CD14-positive monocyte (primary cell): Measurements from ENCODE around the gene MIA. TPM values are rescaled to one million over a fixed set of nuclear protein-coding genes. Genes with fewer than 3 reads are reported as not detected.

Experiments
- DNase-seq, 3 donors: peaks; one replicate each; pipeline ENCODE4 v3.0.0-alpha.2; 2011 to 2022
- H2AFZ ChIP-seq: 2 replicates; pipeline ENCODE4 v1.6.0; 2012; ENCODE audit warnings: mild to moderate bottlenecking, low read depth, low read length, inconsistent platforms; ENCODE audit not compliant: insufficient read depth, poor library complexity, severe bottlenecking
- H3K27ac ChIP-seq, 2 donors: 1 replicate in 1 of 2; 2 replicates in 1 of 2; pipeline ENCODE4 v1.5.1; 2012 to 2013; ENCODE audit warnings: low read length in 2 of 2, control low read depth in 1 of 2, inconsistent platforms in 1 of 2, low read depth in 1 of 2, mild to moderate bottlenecking in 1 of 2
- H3K27me3 ChIP-seq, 2 donors: one replicate each; pipeline versions ENCODE4 v1.6.0 to v1.6.1; 2011 to 2013; ENCODE audit warnings: low read length in 2 of 2; ENCODE audit not compliant: control insufficient read depth in 2 of 2, insufficient read depth in 2 of 2
- H3K36me3 ChIP-seq, 2 donors: replicated peaks in 1 of 2; 1 replicate in 1 of 2; 2 replicates in 1 of 2; pipeline versions ENCODE4 v1.5.1 to v1.6.1; 2012 to 2013; ENCODE audit warnings: low read length in 2 of 2, control low read depth in 1 of 2, inconsistent platforms in 1 of 2, mild to moderate bottlenecking in 1 of 2; ENCODE audit not compliant: insufficient read depth in 2 of 2, control insufficient read depth in 1 of 2
- H3K4me1 ChIP-seq, 2 donors: 1 replicate in 1 of 2; 2 replicates in 1 of 2; pipeline versions ENCODE4 v1.5.1 to v1.6.1; 2012 to 2013; ENCODE audit warnings: low read length in 2 of 2, control low read depth in 1 of 2, inconsistent platforms in 1 of 2, mild to moderate bottlenecking in 1 of 2, moderate library complexity in 1 of 2; ENCODE audit not compliant: insufficient read depth in 2 of 2, control insufficient read depth in 1 of 2
- H3K4me2 ChIP-seq: replicated peaks from 2 replicates; pipeline ENCODE3; 2012; ENCODE audit warnings: low read length, moderate library complexity, mild to moderate bottlenecking; ENCODE audit not compliant: poor library complexity, severe bottlenecking; ENCODE audit errors: extremely low read depth
- H3K4me3 ChIP-seq, 3 experiments: fragments of 200-600 bp in 1 of 3; sonication (generic) in 1 of 3; replicated peaks in 1 of 3; 1 replicate in 2 of 3; 2 replicates in 1 of 3; pipeline ENCODE4 v1.5.1; 2011 to 2013; ENCODE audit warnings: low read length in 3 of 3, mild to moderate bottlenecking in 3 of 3, control low read depth in 2 of 3, low read depth in 2 of 3, inconsistent platforms in 1 of 3, moderate library complexity in 1 of 3
- H3K79me2 ChIP-seq: 2 replicates; pipeline ENCODE4 v1.6.0; 2012; ENCODE audit warnings: mild to moderate bottlenecking, control low read depth, inconsistent platforms, low read length, moderate library complexity; ENCODE audit not compliant: insufficient read depth
- H3K9ac ChIP-seq: 2 replicates; pipeline ENCODE4 v1.6.0; 2017; ENCODE audit warnings: low read length, mild to moderate bottlenecking; ENCODE audit not compliant: insufficient read depth, poor library complexity, severe bottlenecking
- H3K9me3 ChIP-seq, 2 donors: replicated peaks in 1 of 2; 1 replicate in 1 of 2; 2 replicates in 1 of 2; pipeline versions ENCODE4 v1.5.1 to v1.6.1; 2012 to 2013; ENCODE audit warnings: low read length in 2 of 2, control low read depth in 1 of 2; ENCODE audit not compliant: control insufficient read depth in 1 of 2, insufficient read depth in 1 of 2
- H4K20me1 ChIP-seq: 2 replicates; pipeline ENCODE4 v1.6.0; 2012; ENCODE audit warnings: mild to moderate bottlenecking, low read length, control low read depth, moderate library complexity; ENCODE audit not compliant: insufficient read depth
- H3K27ac Mint-ChIP-seq, 7 donors: one replicate each; pipeline ENCODE4 v1.8.0; 2020; ENCODE audit warnings: mild to moderate bottlenecking in 7 of 7, mixed read lengths in 7 of 7, moderate library complexity in 6 of 7, inconsistent platforms in 2 of 7
- H3K27me3 Mint-ChIP-seq, 3 donors: one replicate each; pipeline ENCODE4 v1.8.0; 2021 to 2022; ENCODE audit warnings: low read depth in 3 of 3, mild to moderate bottlenecking in 3 of 3, mixed read lengths in 3 of 3, moderate library complexity in 3 of 3, inconsistent platforms in 1 of 3
- H3K36me3 Mint-ChIP-seq, 2 donors: one replicate each; pipeline ENCODE4 v1.8.0; 2020; ENCODE audit warnings: mixed read lengths in 2 of 2, inconsistent platforms in 1 of 2, mild to moderate bottlenecking in 1 of 2
- H3K4me1 Mint-ChIP-seq: one replicate; pipeline ENCODE4 v1.8.0; 2020; ENCODE audit warnings: mild to moderate bottlenecking, mixed read lengths
- H3K4me3 Mint-ChIP-seq, 2 donors: one replicate each; pipeline ENCODE4 v1.8.0; 2020; ENCODE audit warnings: mild to moderate bottlenecking in 2 of 2, mixed read lengths in 2 of 2, moderate library complexity in 1 of 2
- H3K9me3 Mint-ChIP-seq, 7 donors: one replicate each; pipeline ENCODE4 v1.8.0; 2020 to 2022; ENCODE audit warnings: mixed read lengths in 7 of 7, mild to moderate bottlenecking in 6 of 7, moderate library complexity in 6 of 7, inconsistent platforms in 2 of 7
- CTCF ChIP-seq: fragments of 200-600 bp; IDR thresholded peaks from one replicate; pipeline ENCODE4 v1.8.0; 2022; ENCODE audit warnings: antibody characterized with exemption, mild to moderate bottlenecking
- WGBS: methylation state at CpG from one replicate; pipeline ENCODE4 v1.1.5; 2013; ENCODE audit warnings: missing lambda C conversion rate; ENCODE audit not compliant: insufficient coverage; 5-methylcytosine and 5-hydroxymethylcytosine counted together
- intact Hi-C, 2 donors: fragments of 100-400 bp; cut with micrococcal nuclease; formaldehyde crosslinking; loops; one replicate each; pipeline versions ENCODE4 v1.15.0 to v1.15.1; 2023
- polyA plus RNA-seq, 3 donors: library from polyadenylated mRNA; depleted of rRNA in 1 of 3; unstranded in 2 of 3; stranded (reverse) in 1 of 3; fragments of 300-500 nt in 2 of 3; fragments of >200 nt in 1 of 3; fragmentation: Illumina TruSeq in 2 of 3; gene quantifications; 1 replicate in 2 of 3; 2 replicates in 1 of 3; pipeline ENCODE4 v1.2.3, GENCODE V29; 2012 to 2021

The MIA gene
- polyA plus RNA-seq, 3 donors: 0.47 TPM; not detected in 2

- H3K4me2 ChIP-seq: peak overlapping the region; percentile 94
- peak overlapping the region; percentile 91 to 96 for H3K4me3 Mint-ChIP-seq
- peak overlapping the region; percentile 72 for H3K9ac ChIP-seq
- DNase-seq: no peak
- H4K20me1 ChIP-seq: peaks cover 61% of the 10 kb centered on the region
- H3K9me3 Mint-ChIP-seq: no peaks in the 10 kb centered on the region
- peak overlapping the region; percentile 94 for H3K4me3 ChIP-seq
- no peak overlapping the region for H2AFZ ChIP-seq
- H3K27me3 ChIP-seq: no peaks in the 10 kb centered on the region
- peaks cover 41 to 60% of the 10 kb centered on the region in 2 donors for H3K36me3 Mint-ChIP-seq
- peak overlapping the region; percentile 61 to 83 for H3K27ac ChIP-seq
- H3K27me3 Mint-ChIP-seq: peaks cover 0 to 3% (median 0%) of the 10 kb centered on the region in 3 donors
- H3K4me1 ChIP-seq: peaks cover 61 to 62% of the 10 kb centered on the region in 2 donors
- no peak for TF ChIP-seq CTCF
- peak overlapping the region; percentile 83 to 97 (median 90) for H3K27ac Mint-ChIP-seq
- 90% methylated on average over 23 of the region's 27 CpGs for WGBS
- H3K36me3 ChIP-seq: peaks cover 36 to 53% of the 10 kb centered on the region in 2 donors
- intact Hi-C loops: loop anchor here in 1 of 2 donors (10.0 kb wide), 1 partner anchor 46 kb away; the partner anchor contains the start of genes ACTMAP and SNRPA
- H3K4me1 Mint-ChIP-seq: peaks cover 75% of the 10 kb centered on the region
- peaks cover 64% of the 10 kb centered on the region for H3K79me2 ChIP-seq
- H3K9me3 ChIP-seq: no peaks in the 10 kb centered on the region
Measured at GRCh38 chr19:40800339-40800996, 25.1 kb downstream of the MIA start.

GRCh38 chr19:40800997-40801377, 25.7 kb downstream of the MIA start:
- Mint-ChIP-seq H3K9me3 (no peaks in the 10 kb centered on the region), H3K4me1 (peaks cover 79% of the 10 kb centered on the region), H3K27me3 (peaks cover 0 to 3% (median 0%) of the 10 kb centered on the region in 3 donors), H3K27ac (peak overlapping the region in 1 of 7 donors; percentile 54), H3K36me3 (peaks cover 42 to 57% of the 10 kb centered on the region in 2 donors), H3K4me3 (peak overlapping the region in 1 of 2 donors; percentile 46)
- no peak for DNase-seq
- Histone ChIP-seq H3K9ac (no peak overlapping the region), H2AFZ (no peak overlapping the region), H3K4me1 (peaks cover 63 to 66% of the 10 kb centered on the region in 2 donors), H4K20me1 (peaks cover 66% of the 10 kb centered on the region), H3K4me3 (peak overlapping the region in 1 of 3 experiments; percentile 94), H3K79me2 (peaks cover 69% of the 10 kb centered on the region), H3K27me3 (no peaks in the 10 kb centered on the region), H3K27ac (no peak overlapping the region), H3K4me2 (peak overlapping the region; percentile 94), H3K9me3 (no peaks in the 10 kb centered on the region), H3K36me3 (peaks cover 38 to 56% of the 10 kb centered on the region in 2 donors)
- intact Hi-C loops: loop anchor here in 1 of 2 donors (10.0 kb wide), 1 partner anchor 46 kb away; the partner anchor contains the start of genes ACTMAP and SNRPA
- no peak for TF ChIP-seq CTCF
- 97% methylated on average over 27 of the region's 27 CpGs for WGBS
